Stimulated activated CD4-positive, alpha-beta T cell treated with anti-CD3 and anti-CD28 coated beads, Interleukin-2, amount 100 ng/mL, for 24 hours (primary cell): ENCODE results near the gene SLC19A1.

ENCODE experiments used
- DNase-seq, 2 donors: peaks; one replicate each; pipeline ENCODE4 v3.0.0-alpha.2; 2020

SLC19A1 gene

DNA sequence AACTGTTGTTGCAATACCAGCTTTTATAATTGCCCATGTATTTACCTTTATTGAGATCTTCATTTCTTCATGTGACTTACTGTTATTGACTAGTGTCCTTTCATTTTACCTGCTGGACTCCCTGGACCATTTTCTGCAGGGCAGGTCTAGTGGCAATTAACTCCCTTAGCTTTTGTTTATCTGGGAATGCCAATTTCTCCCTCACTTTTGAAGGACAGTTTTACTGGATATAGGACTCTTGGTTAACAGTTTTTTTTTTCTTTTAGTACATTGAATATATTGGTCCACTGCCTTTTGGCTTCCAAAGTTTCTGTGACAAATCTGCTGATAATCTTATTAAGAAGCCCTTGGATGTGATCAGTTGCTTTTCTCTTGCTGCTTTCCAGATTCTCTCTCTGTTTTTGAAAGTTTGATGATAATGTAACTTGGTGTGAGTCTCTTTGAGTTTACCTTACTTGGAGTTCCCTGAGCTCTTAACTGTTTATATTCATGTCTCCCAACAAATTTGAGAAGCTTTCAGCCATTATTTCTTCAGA lies 80.4 kb downstream of the SLC19A1 start:
- DNase-seq, result no peak

- no peak for DNase-seq
Measured at GRCh38 chr21:45461369-45461750, 80.9 kb downstream of the SLC19A1 start.

DNA sequence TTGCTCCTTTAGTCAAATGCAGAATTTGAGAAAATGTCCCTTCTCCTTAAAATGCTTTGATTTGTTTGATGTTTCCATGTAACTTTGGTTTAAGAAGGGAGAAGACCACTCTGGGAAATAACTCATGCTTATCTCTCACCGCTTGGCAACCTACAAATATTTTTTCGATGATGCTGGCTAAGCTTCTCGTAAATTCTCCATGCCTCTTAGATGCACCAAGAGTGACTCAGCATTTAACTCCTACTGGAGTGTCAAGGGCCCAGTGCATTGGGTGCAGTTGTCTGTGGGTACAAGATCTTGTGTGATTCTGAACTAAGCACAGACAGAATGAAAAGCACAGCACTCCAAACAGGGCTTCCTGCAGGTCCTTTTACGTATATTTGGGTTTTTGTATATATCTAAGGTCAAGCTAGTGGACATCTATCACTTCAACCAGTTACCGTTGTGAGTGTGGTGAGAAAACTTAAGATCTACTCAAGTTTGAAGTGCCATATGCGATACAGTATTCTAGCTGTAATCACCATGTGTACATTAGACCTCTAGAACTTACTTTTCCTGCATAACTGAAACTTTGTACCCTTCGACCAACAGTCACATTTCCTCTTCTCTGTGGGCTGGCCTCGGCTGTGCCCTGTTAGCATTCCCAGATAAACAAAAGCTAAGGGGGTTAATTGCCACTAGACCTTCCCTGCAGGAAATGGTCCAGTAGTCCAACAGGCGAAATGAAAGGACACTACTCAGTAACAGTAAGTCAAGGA lies 81.5 kb downstream of the SLC19A1 start:
- DNase-seq, result no peak

- DNase-seq, result no peak
Measured at GRCh38 chr21:45460011-45460565, 82.2 kb downstream of the SLC19A1 start.

- no peak for DNase-seq
Measured at GRCh38 chr21:45459171-45460010, 82.8 kb downstream of the SLC19A1 start.

- no peak for DNase-seq
Measured at GRCh38 chr21:45458281-45459170, 83.7 kb downstream of the SLC19A1 start.

GRCh38 chr21:45457832-45458172 lies 84.4 kb downstream of the SLC19A1 start:
- DNase-seq, result no peak

DNA sequence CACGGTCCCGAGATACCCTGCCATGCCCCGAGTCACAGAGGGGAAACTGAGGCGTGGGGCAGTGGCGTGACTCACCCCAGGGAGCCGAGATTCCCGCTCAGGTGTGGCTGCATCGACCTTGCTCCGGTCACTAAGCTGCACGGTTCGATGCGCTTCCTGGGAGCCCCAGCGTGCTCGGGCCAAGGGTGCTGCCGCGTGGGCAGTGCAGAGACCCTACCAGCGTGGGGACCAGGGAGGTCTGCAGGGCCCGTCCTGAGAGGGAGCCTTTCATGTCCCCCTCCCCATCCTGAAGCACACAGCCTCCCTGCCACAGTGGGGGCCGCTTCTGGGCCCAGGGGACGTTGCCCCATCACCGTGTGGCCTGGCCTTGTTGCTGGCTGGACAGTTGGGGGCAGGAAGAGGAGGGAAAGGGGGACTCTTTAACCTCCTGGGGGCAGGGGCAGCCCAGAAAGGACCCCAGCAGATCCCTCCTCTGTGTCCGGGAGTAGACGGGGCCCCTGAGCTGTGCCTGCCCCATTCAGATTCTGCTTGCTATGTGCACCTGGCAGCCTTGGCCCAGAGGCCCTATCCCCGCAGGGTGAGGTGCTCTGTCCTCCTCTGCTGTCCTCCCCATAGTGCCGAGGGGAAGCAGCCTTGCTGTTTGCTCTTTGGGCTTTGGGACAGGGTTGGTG lies 84.9 kb downstream of the SLC19A1 start:
- no peak for DNase-seq

DNA sequence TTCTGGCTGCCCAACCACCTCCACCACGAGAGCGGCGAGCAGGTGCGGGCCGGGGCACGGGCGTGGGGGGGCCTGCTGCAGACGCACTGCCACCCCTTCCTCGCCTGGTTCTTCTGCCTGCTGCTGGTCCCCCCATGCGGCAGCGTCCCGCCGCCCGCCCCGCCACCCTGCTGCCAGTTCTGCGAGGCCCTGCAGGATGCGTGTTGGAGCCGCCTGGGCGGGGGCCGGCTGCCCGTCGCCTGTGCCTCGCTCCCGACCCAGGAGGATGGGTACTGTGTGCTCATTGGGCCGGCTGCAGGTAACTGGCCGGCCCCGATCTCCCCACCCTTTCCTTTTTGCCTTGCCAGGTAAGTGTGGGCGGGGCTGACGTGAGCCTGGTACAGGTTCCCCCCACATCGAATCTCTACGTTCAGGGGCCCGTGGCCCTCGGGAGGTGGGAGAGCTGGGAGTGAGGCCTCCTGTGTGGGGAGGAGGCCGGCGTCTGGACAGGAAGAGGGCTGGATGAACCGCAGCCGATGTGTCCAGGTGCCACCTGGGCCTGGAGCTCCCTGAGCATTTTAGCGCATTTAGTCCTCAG lies 85.6 kb downstream of the SLC19A1 start:
- DNase-seq, result no peak

DNA sequence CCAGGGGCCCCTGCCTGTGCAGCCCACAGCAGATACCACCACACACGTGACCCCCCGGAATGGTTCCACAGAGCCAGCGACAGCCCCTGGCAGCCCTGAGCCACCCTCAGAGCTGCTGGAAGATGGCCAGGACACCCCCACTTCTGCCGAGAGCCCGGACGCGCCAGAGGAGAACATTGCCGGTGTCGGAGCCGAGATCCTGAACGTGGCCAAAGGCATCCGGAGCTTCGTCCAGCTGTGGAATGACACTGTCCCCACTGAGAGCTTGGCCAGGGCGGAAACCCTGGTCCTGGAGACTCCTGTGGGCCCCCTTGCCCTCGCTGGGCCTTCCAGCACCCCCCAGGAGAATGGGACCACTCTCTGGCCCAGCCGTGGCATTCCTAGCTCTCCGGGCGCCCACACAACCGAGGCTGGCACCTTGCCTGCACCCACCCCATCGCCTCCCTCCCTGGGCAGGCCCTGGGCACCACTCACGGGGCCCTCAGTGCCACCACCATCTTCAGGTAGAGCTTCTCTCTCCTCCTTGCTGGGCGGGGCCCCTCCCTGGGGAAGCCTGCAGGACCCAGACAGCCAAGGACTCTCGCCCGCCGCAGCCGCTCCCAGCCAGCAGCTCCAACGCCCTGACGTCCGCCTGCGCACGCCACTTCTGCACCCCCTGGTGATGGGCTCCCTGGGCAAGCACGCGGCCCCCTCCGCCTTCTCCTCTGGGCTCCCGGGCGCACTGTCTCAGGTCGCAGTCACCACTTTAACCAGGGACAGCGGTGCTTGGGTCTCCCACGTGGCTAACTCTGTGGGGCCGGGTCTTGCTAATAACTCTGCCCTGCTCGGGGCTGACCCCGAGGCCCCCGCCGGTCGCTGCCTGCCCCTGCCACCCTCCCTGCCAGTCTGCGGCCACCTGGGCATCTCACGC lies 86.3 kb downstream of the SLC19A1 start:
- DNase-seq, result no peak

- no peak for DNase-seq
Measured at GRCh38 chr21:45454926-45455673, 87.1 kb downstream of the SLC19A1 start.

DNA sequence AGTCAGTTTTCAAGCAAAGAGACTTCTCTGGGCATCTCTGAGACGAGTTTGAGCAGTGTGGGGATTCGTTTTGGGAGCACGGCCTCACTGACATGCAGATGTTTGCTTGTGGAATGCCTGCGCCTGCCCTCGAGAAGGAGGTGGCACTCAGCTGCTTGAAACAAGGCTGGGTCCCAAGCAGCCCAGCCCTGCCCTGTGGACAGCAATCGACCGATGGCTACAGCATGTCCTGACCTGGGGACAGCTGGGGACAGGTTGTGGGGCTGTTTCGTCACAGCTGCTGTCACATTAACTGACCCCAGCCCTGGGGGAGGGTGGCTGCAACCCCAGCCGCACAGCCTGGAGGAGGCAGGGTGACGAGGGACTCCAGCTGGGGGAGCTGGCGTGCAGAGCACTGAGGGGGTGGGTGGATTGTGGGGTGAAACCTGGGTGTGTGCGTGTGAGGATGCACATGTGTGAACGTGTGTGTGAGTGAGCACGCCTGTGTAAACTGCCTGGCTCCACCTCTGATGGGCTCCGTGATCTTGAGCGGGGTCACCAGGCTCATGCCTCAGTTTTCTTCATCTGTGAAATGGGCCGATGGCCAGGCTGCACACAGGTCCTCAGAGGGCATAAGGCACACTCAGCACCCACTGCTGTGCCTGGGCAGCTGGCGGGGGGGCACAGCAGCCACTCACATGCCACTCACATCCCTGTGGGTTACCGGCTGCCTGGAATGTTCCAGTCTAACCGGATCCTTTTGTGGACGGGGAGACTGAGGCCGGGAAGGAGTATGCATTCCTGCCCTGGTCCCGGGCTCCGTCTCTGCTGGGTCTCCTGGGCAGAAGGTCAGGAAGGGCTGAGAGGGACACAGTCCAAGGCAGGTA lies 87.9 kb downstream of the SLC19A1 start:
- no peak for DNase-seq

- DNase-seq, result no peak
Measured at GRCh38 chr21:45453308-45453950, 88.8 kb downstream of the SLC19A1 start.

DNA sequence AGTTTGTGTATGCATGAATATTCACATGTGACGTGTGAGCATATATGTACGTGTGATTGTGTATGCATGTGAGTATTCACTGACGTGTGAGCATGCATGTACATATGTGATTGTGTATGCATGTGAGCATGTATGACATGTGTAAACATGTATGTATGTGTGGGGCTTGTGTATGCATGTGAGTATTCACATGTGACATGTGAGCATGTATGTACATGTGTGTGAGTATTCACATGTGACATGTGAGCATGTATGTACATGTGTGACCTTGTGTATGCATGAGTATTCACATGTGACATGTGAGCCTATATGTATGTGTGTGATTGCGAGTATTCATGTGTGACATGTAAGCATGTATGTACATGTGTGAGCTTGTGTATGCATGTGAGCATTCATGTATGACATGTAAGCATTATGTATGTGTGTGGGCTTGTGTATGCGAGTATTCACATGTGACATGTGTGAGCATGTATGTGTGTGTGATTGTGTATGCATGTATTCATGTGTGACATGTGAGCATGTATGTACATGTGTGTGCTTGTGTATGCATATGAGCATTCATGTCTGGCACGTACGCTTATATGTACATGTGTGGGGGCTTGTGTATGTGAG lies 89.4 kb downstream of the SLC19A1 start:
- DNase-seq, result no peak

DNA sequence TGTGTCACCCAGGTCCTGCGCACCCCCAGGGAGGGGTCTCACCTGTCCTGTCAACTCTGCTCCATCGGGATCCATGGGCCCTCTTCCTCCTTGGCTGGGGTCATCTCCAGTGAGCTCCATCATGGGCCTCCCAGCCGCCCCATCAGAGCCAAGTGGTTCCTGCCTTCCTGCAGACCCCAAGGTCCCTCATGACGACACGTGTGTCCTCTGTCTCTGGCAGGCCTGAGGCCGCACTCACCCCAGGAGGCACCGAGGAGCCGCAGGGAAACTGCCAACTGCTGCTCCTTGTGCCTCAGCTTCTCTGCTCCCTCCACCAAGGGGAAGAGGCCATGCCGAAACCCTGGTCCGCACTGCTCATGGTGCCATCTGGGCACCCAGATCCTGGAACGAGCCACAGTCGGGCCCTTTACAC lies 90.5 kb downstream of the SLC19A1 start:
- DNase-seq, result no peak

- DNase-seq, result no peak
Measured at GRCh38 chr21:45451091-45451740, 91.0 kb downstream of the SLC19A1 start.

DNA sequence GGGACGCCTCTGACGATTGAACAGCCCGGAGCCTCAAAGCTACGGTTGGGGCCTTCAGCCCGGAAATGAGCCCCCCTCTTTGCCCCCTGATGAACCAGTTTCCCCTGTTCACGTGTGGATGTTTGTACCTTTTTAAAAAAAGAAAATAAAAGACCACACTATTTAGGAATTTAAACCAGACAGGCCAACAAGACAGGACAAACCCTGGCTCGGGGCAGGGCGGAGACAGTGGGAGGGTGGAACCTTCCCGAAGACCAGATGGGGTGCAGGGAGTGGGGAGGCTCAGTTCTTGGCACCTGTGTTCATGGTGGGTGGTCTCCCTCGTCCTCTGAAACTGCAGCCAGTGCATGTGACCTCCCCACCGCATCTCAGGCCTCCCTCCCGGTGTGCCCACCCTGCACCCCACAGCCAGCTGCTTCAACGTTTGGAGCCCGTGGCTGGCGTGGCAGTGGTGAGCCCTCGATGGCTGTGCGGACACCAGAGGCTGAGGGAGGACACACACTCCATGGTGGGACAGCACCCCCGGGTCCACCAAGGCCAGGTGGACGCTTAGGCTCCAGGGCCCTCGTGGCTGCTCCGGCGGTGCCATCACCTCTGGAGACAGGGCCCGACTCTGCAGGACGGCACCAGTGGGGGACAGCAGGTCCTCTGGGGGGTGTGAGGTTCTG lies 91.7 kb downstream of the SLC19A1 start:
- no peak for DNase-seq
